HEK293T (cell line): Measurements from ENCODE around the gene OOSP2.

Experiments used
- CTCF ChIA-PET: fragments of 350-600 bp; formaldehyde crosslinking; extraction: SDS; loops from one replicate; lab custom pipeline; 2021; ENCODE audit warnings: antibody characterized with exemption, inconsistent platforms; lab: Yijun Ruan, JAX
- POLR2A ChIA-PET: fragments of 350-600 bp; formaldehyde crosslinking; extraction: SDS; loops from one replicate; lab custom pipeline; 2020; ENCODE audit warnings: antibody characterized with exemption, inconsistent platforms; lab: Yijun Ruan, JAX
- DNase-seq: peaks from one replicate; pipeline ENCODE4 v3.0.0; 2012; ENCODE audit warnings: mixed read lengths; ENCODE audit errors: extremely low spot score
- ARNT ChIP-seq: fragments of 450-650 bp; IDR thresholded peaks from 2 replicates; pipeline ENCODE4 v1.6.1; 2017; ENCODE audit warnings: mild to moderate bottlenecking
- BHLHE40 ChIP-seq: fragments of 450-650 bp; IDR thresholded peaks from 2 replicates; pipeline ENCODE4 v1.6.1; 2016; ENCODE audit warnings: mild to moderate bottlenecking, moderate library complexity, borderline replicate concordance
- CTBP1 ChIP-seq: fragments of 450-650 bp; IDR thresholded peaks from 2 replicates; pipeline ENCODE4 v1.6.1; 2016; ENCODE audit warnings: borderline replicate concordance
- ELF4 ChIP-seq: fragments of 450-650 bp; IDR thresholded peaks from 2 replicates; pipeline ENCODE4 v1.6.1; 2017; ENCODE audit warnings: antibody characterized with exemption
- FOXK2 ChIP-seq: fragments of 450-650 bp; IDR thresholded peaks from 2 replicates; pipeline ENCODE4 v1.6.1; 2016; ENCODE audit warnings: mild to moderate bottlenecking
- FOXM1 ChIP-seq: fragments of 450-650 bp; IDR thresholded peaks from 2 replicates; pipeline ENCODE4 v1.6.1; 2017; ENCODE audit warnings: mild to moderate bottlenecking, borderline replicate concordance
- HDGF ChIP-seq: fragments of 450-650 bp; IDR thresholded peaks from 2 replicates; pipeline ENCODE4 v1.6.1; 2017; ENCODE audit warnings: antibody characterized with exemption, borderline replicate concordance
- L3MBTL2 ChIP-seq: fragments of 450-650 bp; conservative IDR thresholded peaks from 2 replicates; pipeline ENCODE4 v1.6.1; 2016; ENCODE audit warnings: mild to moderate bottlenecking
- LEF1 ChIP-seq: fragments of 450-650 bp; IDR thresholded peaks from 2 replicates; pipeline ENCODE4 v1.6.1; 2017; ENCODE audit warnings: mild to moderate bottlenecking, borderline replicate concordance
- NFRKB ChIP-seq: fragments of 450-650 bp; IDR thresholded peaks from 2 replicates; pipeline ENCODE4 v1.6.1; 2016; ENCODE audit warnings: mild to moderate bottlenecking, moderate library complexity
- SP1 ChIP-seq: fragments of 450-650 bp; IDR thresholded peaks from 2 replicates; pipeline ENCODE4 v1.6.1; 2017
- SUZ12 ChIP-seq: fragments of 450-650 bp; IDR thresholded peaks from 2 replicates; pipeline ENCODE4 v1.6.1; 2016; ENCODE audit warnings: mild to moderate bottlenecking
- TARDBP ChIP-seq: fragments of 450-650 bp; IDR thresholded peaks from 2 replicates; pipeline ENCODE4 v1.6.1; 2016
- ZNF384 ChIP-seq: fragments of 450-650 bp; IDR thresholded peaks from 2 replicates; pipeline ENCODE4 v1.6.1; 2016
- TF ChIP-seq, protein P1 (sequence below): fragments of 450-650 bp; IDR thresholded peaks from 2 replicates; pipeline ENCODE4 v1.6.1; 2016

OOSP2 gene

DNA sequence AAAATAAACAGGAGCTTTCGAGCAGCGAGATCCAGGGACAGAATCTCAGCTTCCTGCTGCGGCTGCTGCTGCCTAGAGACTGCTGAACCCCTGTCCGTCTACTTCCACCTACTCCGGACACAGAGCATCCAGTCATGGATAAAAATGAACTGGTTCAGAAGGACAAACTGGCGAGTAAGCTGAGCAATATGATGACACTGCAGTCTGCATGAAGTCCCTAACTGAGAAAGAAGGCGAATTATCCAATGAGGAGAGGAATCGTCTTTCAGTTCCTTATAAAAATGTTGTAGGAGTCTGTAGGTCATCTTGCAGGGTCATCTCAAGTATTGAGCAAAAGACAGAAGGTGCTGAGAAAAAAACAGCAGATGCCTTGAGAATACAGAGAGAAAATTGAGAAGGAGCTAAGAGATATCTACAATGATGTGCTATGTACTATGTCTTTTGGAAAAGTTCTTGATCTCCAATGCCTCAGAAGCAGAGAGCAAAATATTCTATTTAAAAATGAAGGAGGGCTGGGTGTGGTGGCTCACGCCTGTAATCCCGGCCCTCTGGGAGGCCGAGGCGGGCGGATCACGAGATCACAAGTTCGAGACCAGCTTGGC is 37.1 kb downstream of the OOSP2 start:
- TF ChIP-seq FOXK2 (no peak), SUZ12 (no peak), HDGF (no peak), ELF4 (no peak), TARDBP (no peak), L3MBTL2 (no peak), SP1 (no peak), CTBP1 (no peak), ARNT (no peak)
- TF ChIP-seq, protein P1, sequence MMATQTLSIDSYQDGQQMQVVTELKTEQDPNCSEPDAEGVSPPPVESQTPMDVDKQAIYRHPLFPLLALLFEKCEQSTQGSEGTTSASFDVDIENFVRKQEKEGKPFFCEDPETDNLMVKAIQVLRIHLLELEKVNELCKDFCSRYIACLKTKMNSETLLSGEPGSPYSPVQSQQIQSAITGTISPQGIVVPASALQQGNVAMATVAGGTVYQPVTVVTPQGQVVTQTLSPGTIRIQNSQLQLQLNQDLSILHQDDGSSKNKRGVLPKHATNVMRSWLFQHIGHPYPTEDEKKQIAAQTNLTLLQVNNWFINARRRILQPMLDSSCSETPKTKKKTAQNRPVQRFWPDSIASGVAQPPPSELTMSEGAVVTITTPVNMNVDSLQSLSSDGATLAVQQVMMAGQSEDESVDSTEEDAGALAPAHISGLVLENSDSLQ: no peak
- POLR2A ChIA-PET: no interaction called here
- DNase-seq: no peak
- CTCF ChIA-PET: no interaction called here

DNA sequence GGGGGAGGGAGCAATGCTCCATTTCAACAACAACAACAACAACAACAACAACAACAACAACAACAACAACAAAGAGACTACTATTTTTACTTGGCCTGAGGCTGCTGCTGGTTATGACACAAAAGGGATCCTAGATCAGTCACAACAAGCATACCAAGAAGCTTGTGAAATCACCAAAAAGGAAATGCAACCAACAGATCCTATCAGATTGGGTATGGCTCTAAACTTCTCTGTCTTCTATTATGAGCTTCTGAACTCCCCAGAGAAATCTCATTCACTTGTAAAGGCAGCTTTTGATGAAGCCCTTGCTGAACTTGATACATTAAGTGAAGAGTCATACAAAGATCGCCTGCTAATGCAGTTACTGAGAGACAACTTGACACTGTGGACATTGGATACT is 37.8 kb downstream of the OOSP2 start:
- ChIA-PET POLR2A (no interaction called here), CTCF (no interaction called here)
- no peak for TF ChIP-seq LEF1
- TF ChIP-seq ZNF384: no peak
- no peak for TF ChIP-seq SP1
- no peak for TF ChIP-seq FOXM1
- TF ChIP-seq SUZ12: no peak
- no peak for TF ChIP-seq HDGF
- TF ChIP-seq L3MBTL2: no peak
- no peak for TF ChIP-seq NFRKB
- TF ChIP-seq FOXK2: no peak
- TF ChIP-seq ARNT: no peak
- TF ChIP-seq BHLHE40: no peak
- TF ChIP-seq TARDBP: no peak
- TF ChIP-seq, protein P1: no peak
- no peak for TF ChIP-seq ELF4
- no peak for DNase-seq

DNA sequence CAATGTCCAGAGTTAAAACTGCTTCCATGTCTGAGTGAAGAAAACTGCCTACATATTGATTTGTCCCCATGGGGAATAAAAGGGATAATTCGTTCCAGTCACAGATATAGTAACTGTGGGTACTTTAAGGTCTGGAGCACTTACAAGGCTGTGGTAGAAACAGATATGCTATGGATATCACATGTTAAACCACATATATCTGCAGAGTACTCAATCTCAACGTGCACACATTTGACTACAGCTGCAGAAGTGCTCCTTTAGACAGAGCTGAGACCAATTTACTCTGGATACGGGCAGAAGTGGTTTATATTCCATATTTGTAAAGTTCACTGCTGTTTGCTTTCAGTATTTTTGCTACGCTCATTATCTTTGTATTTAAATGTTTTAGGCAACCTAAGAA is 38.5 kb downstream of the OOSP2 start:
- TF ChIP-seq ARNT: no peak
- TF ChIP-seq FOXK2: no peak
- DNase-seq: no peak
- ChIA-PET POLR2A (no interaction called here), CTCF (no interaction called here)

DNA sequence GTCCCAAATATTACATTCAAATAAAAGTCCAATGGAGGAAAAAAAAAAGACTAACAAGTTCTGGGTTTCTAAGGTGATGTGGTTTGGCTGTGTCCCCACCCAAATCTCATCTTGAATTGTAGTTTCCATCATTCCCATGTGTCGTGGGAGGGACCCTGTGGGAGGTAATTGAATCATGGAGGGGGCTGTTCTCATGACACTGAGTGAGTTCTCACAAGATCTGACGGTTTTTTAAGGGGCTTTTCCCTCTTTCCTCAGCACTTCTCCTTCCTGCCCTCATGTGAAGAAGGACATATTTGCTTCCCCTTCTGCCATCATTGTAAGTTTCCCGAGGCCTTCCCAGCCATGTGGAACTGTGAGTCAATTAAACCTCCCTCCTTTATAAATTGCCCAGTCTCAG is 40.3 kb downstream of the OOSP2 start:
- DNase-seq: no peak
- POLR2A ChIA-PET: no interaction called here
- TF ChIP-seq HDGF (no peak), TARDBP (no peak), ARNT (no peak), NFRKB (no peak), LEF1 (no peak), ZNF384 (no peak)
- TF ChIP-seq, protein P1: no peak
- CTCF ChIA-PET: no interaction called here

DNA sequence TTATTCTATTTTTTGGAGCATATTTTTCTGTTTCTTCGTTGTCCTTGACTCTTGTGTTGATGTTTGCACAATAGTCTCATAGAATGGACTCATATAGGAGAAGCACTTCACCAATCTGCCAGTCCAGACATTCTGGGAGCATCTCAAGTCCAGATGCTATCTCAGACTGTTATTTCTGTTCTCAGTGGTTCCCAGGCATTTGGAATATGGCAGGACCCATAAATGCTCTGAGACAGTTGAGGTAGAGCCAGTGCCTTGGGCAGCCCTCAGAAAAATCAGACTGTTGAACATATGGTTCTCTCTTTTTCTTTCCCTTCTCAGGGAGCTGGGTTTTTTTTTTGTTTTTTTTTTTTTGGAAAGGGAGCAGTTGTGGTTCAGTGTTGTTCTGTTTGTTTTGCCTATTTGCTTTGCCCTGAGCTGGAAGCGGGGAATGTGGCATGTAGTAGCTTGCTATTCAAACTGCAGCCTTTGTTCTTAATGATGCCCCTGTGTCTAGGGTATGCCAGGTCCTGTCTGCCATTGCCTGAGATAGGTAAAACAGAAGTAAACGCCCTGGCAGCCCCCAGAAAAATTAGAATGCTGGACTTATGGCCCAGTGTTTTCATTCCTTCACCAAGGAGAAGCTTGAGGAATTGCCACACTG is 44.5 kb downstream of the OOSP2 start:
- ChIA-PET CTCF (no interaction called here), POLR2A (no interaction called here)
- no peak for TF ChIP-seq FOXM1
- no peak for TF ChIP-seq ZNF384
- no peak for TF ChIP-seq CTBP1
- TF ChIP-seq, protein P1: no peak
- TF ChIP-seq L3MBTL2: no peak
- no peak for TF ChIP-seq HDGF
- TF ChIP-seq ARNT: no peak
- TF ChIP-seq SP1: no peak
- no peak for TF ChIP-seq BHLHE40
- no peak for TF ChIP-seq TARDBP
- TF ChIP-seq ELF4: no peak
- TF ChIP-seq NFRKB: no peak
- no peak for TF ChIP-seq FOXK2
- TF ChIP-seq LEF1: no peak
- no peak for TF ChIP-seq SUZ12
- no peak for DNase-seq

DNA sequence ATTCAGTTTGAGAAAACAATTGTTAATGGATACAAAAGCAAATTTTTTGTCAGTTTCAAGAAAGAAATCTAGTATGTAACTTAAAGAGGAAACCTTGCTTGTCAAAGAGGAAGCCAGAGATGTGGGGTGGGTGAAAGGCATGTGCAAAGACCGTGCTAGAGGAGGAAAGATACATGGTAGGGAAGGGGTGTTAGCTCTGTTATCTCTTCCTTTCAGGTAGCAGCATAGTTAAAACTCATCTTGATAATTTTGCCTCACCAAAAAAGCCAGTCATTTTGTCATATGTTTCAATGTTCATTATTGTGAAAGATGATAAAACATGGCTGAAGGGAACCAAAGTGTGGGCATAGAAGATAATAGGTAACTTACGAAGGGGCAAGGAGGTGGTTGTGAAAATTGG is 45.7 kb downstream of the OOSP2 start:
- ChIA-PET POLR2A (no interaction called here), CTCF (no interaction called here)
- TF ChIP-seq SP1 (no peak), NFRKB (no peak), FOXK2 (no peak), SUZ12 (no peak), HDGF (no peak), BHLHE40 (no peak), ZNF384 (no peak), FOXM1 (no peak), L3MBTL2 (no peak), CTBP1 (no peak), ARNT (no peak), LEF1 (no peak)
- no peak for DNase-seq
